ENCODE measurements around the gene ASRGL1.
"Not testable (repeated sequence)": the region's sequence is repeated elsewhere in the genome, so short reads cannot be mapped to it uniquely, and the experiment has no call there.

The ASRGL1 gene

DNA sequence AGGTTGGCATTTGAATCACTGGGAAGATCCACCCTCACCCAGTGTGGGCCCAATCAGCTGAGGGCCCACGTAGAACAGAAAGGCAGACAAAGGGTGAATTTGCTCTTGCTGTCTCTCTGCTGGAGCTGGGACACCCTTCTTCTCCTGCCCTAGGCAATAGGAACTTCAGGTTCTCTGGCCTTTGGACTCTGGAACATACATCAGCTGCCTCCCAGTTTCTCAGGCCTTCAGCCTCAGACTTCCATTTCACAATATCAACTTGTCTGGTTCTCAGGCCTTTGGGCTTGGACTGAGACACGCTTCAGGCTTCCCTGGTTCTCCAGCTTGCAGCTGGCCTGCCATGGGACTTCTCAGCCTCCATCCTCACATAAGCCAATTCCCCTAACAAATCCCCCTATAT is 14.7 kb upstream of the ASRGL1 start:
- TF ChIP-seq, protein P1, sequence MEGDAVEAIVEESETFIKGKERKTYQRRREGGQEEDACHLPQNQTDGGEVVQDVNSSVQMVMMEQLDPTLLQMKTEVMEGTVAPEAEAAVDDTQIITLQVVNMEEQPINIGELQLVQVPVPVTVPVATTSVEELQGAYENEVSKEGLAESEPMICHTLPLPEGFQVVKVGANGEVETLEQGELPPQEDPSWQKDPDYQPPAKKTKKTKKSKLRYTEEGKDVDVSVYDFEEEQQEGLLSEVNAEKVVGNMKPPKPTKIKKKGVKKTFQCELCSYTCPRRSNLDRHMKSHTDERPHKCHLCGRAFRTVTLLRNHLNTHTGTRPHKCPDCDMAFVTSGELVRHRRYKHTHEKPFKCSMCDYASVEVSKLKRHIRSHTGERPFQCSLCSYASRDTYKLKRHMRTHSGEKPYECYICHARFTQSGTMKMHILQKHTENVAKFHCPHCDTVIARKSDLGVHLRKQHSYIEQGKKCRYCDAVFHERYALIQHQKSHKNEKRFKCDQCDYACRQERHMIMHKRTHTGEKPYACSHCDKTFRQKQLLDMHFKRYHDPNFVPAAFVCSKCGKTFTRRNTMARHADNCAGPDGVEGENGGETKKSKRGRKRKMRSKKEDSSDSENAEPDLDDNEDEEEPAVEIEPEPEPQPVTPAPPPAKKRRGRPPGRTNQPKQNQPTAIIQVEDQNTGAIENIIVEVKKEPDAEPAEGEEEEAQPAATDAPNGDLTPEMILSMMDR (IDR thresholded peaks at IDR 0.05; ENCODE audit: low read depth, low read length), result no peak
- no peak for DNase-seq (ENCODE audit: extremely low read depth, low read depth)

DNA sequence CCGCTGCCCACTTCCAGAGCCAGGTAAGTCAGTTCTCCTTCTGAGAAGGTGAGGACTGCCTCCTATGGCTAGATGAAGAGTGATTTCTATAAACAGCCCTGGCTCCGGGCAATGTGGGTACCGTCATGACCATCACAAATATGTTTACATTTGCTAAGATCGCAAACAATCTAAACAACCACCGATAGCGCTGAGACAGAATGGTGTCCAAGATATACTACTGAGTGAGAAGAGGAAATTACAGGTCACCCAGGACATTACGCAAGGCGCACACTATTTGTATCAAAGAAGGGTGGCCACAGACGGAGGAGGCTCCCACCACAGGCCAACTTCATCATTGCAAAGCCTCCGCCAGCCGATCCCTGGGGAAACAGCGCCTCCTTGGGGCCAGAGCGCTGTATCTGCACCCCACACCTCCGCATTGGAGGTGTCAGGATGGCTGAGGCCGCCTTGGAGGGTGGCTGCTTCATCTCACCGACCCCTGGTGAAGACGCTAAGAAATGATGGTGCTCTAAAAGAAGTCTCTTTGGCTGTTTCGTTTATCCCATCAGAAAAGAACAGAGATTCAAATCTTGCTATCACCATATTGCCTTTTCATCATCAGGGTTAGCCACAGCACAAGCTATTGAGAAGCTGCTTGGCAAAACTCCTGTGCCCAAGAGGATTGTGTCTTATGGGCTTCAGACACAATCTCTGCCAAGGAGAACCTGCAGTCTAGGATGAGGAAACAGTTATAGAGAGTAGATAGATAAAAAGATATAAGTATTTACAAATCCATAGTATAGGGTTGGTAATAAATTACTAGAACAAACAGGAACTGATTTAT is 12.3 kb upstream of the ASRGL1 start:
- no peak for DNase-seq (ENCODE audit: extremely low read depth, low read depth)
- TF ChIP-seq, protein P1 (IDR thresholded peaks at IDR 0.05; ENCODE audit: low read depth, low read length), result peak; percentile 33

DNA sequence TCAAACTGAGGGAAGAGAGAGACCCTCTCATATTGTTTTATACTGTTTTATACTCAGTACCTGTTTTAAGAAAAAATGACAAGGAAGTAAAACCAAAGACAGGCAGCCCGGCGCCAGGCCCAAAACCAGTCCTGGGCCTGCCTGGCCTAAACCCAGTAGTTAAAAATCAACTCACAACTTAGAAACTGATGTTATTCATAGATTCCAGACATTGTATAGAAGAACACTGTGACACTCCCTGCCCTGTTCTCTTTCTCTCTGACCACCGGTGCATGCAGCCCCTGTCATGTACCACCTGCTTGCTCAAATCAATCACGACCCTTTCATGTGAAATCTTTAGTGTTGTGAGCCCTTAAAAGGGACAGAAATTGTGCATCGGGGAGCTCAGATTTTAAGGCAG is 11.5 kb upstream of the ASRGL1 start:
- DNase-seq (ENCODE audit: extremely low read depth, low read depth), result not testable (repeated sequence)

DNA sequence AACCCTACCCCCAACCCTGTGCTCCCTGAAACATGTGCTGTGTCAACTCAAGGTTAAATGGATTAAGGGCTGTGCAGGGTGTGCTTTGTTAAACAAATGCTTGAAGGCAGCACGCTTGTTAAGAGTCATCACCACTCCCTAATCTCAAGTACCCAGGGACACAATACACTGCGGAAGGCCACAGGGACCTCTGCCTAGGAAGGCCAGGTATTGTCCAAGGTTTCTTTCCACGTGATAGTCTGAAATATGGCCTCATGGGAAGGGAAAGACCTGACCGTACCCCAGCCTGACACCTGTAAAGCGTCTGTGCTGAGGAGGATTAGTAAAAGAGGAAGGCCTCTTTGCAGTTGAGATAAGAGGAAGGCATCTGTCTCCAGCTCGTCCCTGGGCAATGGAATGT is 10.5 kb upstream of the ASRGL1 start:
- not testable (repeated sequence) for DNase-seq (ENCODE audit: extremely low read depth, low read depth)

DNA sequence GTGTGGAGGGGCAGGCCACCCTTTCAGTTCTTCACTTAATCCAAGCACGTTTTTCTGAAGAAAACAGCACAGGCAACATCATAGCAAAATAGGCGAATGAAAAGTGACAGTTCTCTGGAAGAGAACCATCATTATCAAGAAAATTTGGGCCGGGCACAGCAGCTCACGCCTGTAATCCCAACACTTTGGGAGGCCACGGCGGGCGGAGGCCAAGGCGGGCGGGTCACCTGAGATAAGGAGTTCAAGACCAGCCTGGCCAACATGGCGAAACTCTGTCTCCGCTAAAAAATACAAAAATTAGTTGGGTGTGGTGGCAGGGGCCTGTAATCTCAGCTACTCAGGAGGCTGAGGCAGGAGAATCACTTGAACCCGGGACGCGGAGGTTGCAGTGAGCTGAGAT is 9.7 kb upstream of the ASRGL1 start:
- DNase-seq (ENCODE audit: extremely low read depth, low read depth), result not testable (repeated sequence)

DNA sequence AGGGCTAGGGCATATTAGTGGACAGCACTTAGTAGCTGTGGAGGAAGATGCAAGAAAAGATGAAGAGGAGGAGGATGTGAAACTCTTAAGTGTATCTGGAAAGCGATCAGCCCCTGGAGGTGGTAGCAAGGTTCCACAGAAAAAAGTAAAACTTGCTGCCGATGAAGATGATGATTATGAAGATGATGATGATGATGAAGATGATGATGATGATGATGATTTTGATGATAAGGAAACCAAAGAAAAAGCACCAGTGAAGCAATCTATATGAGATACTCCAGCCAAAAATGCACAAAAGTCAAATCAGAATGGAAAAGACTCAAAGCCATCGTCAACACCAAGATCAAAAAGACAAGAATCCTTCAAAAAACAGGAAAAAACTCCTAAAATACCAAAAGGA is 6.0 kb upstream of the ASRGL1 start:
- DNase-seq (ENCODE audit: extremely low read depth, low read depth), result not testable (repeated sequence)

DNA sequence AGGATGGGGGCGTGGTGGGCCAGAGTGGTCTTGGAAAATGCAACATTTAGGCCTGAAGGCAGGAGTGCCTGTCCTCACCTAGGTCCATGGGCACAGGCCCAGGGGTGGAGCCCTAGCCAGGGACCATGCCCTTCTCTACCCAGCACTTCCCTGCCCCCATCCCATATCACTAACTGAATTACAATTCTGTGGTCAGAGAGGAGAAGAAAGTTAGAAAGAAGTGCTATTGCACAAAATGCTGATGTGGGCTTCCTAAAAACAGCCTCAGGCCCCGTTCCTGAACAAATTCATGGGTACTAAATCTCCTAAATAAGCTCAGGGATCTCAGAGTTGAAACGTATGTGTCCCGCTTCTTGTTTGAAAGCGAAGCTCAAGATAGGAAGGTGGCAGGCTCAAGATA is 3.5 kb upstream of the ASRGL1 start:
- DNase-seq (ENCODE audit: extremely low read depth, low read depth), result no peak
- TF ChIP-seq, protein P1 (IDR thresholded peaks at IDR 0.05; ENCODE audit: low read depth, low read length), result no peak

DNA sequence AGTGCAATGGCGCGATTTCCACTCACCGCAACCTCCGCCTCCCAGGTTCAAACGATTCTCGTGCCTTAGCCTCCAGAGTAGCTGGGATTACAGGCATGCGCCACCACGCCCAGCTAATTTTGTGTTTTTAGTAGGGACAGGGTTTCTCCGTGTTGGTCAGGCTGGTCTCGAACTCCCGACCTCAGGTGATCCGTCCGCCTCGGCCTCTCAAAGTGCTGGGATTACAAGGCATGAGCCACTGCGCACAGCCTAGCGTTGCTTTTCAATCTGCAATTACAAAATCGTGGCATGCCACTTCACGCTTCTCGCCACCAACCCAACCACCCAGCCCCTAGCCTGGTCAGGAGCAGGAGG is 322 bp upstream of the ASRGL1 start:
- DNase-seq (ENCODE audit: extremely low read depth, low read depth), result not testable (repeated sequence)

DNA sequence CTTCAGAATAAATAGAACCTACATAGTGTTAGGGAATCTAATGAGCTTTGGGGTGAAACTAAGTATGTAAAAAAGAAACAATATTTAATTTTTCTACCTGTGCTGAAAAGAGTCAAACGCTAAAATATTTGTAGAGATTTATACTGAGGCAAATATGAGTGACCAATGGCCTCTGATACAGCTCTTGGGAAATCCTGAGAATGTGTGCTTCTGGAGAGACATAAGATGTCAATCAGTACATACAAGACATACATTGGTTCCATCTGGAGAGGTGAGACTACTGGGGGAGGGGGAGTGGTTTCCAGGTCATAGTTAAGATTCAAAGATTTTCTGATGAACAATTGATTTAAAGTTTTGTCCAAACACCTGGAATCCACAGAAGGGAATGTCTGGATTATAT is 970 bp downstream of the ASRGL1 start:
- no peak for DNase-seq (ENCODE audit: extremely low read depth, low read depth)
- TF ChIP-seq, protein P1 (IDR thresholded peaks at IDR 0.05; ENCODE audit: low read depth, low read length), result no peak

DNA sequence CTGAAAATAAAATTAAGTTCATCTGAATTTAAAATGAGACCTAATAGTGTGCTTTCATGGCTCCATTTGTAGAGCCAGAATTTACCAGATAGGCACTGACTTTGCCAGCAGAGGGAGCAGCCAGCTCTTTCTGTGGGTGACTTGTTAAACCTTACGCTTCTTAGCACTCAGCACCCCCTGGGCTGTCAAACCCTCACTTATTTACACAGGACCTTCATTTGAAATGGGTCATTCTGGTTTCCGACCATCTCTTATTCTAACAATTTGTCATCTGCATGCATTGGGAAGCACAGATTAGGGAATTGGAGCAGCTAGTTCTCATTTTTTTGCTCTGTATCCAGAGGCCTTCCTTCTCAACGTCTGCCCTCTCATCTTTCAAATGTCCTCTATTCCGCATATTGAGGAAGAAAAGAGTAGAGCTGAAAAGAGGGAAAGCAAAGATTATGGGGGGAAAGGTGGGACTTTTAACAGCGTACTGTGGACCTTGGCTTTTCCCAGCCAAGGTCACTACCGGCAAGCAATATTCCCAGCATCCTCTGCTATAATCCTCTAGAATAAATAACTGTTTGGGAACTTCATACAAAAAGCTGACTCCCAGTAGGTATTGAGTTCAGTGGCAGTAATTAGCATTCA is 3.1 kb downstream of the ASRGL1 start:
- TF ChIP-seq, protein P1 (IDR thresholded peaks at IDR 0.05; ENCODE audit: low read depth, low read length), result peak; percentile 77
- DNase-seq (ENCODE audit: extremely low read depth, low read depth), result no peak
